Smooth muscle cell (in vitro differentiated cells): Measurements from ENCODE around the gene SSTR1. TPM values are rescaled to one million over a fixed set of nuclear protein-coding genes. Genes with fewer than 3 reads are reported as not detected.

ENCODE experiments used
- DNase-seq: peaks from one replicate; lab custom pipeline; 2025; ENCODE audit not compliant: unreplicated experiment; lab: John Stamatoyannopoulos, UW
- H2AFZ ChIP-seq: fragments of 200-600 bp; sonication (generic); 2 replicates; pipeline ENCODE4 v1.6.0; 2016; ENCODE audit warnings: antibody characterized with exemption, low read depth, mild to moderate bottlenecking
- H3F3A ChIP-seq: fragments of 200-600 bp; sonication (generic); 2 replicates; pipeline ENCODE4 v1.6.0; 2017; ENCODE audit warnings: antibody characterized with exemption, low read depth
- H3K27ac ChIP-seq: fragments of 200-600 bp; sonication (generic); 2 replicates; pipeline ENCODE4 v1.5.1; 2016; ENCODE audit warnings: low read depth, mild to moderate bottlenecking
- H3K27me3 ChIP-seq: fragments of 200-600 bp; sonication (generic); 2 replicates; pipeline ENCODE4 v1.6.1; 2016; ENCODE audit warnings: low read depth, mild to moderate bottlenecking
- H3K36me3 ChIP-seq: fragments of 200-600 bp; sonication (generic); 2 replicates; pipeline ENCODE4 v1.5.1; 2016; ENCODE audit warnings: low read depth
- H3K4me1 ChIP-seq: fragments of 200-600 bp; sonication (generic); 2 replicates; pipeline ENCODE4 v1.5.1; 2016; ENCODE audit warnings: low read depth
- H3K4me2 ChIP-seq: fragments of 200-600 bp; sonication (generic); 2 replicates; pipeline ENCODE4 v1.6.0; 2016; ENCODE audit warnings: mild to moderate bottlenecking
- H3K4me3 ChIP-seq: fragments of 200-600 bp; sonication (generic); 2 replicates; pipeline ENCODE4 v1.5.1; 2016; ENCODE audit warnings: mild to moderate bottlenecking
- H3K79me2 ChIP-seq: fragments of 200-600 bp; sonication (generic); 2 replicates; pipeline ENCODE4 v1.6.0; 2016; ENCODE audit warnings: low read depth, mild to moderate bottlenecking
- H3K9ac ChIP-seq: fragments of 200-600 bp; sonication (generic); 2 replicates; pipeline ENCODE4 v1.6.0; 2016; ENCODE audit warnings: low read depth
- H3K9me3 ChIP-seq: fragments of 200-600 bp; sonication (generic); replicated peaks from 2 replicates; pipeline ENCODE4 v1.5.1; 2016; ENCODE audit warnings: low read depth
- H4K20me1 ChIP-seq: fragments of 200-600 bp; sonication (generic); 2 replicates; pipeline ENCODE4 v1.6.0; 2016; ENCODE audit warnings: low read depth
- CTCF ChIP-seq: fragments of 200-600 bp; sonication (generic); IDR thresholded peaks from 2 replicates; pipeline ENCODE4 v1.5.1; 2017; ENCODE audit warnings: borderline replicate concordance, mild to moderate bottlenecking, antibody characterized with exemption; ENCODE audit not compliant: insufficient read depth, poor library complexity, severe bottlenecking
- WGBS: methylation state at CpG from one replicate; pipeline ENCODE4 v1.1.7; 2016; ENCODE audit warnings: low lambda C conversion rate; 5-methylcytosine and 5-hydroxymethylcytosine counted together
- polyA plus RNA-seq: library from polyadenylated mRNA; unstranded; fragments of >200 nt; fragmentation: Nextera tagmentation; extraction: Ambion mirVana; gene quantifications from 2 replicates; pipeline ENCODE4 v1.2.1, GENCODE V29; 2016
- total RNA-seq: library from RNA; depleted of rRNA; stranded (reverse); fragments of >200 nt; gene quantifications from 2 replicates; pipeline ENCODE4 v1.2.3, GENCODE V29; 2014

Gene SSTR1
- total and polyA plus RNA-seq, 2 experiments from 2014 or later = 11.3 to 12.3 TPM

- Histone ChIP-seq H3K9ac (no peak overlapping the region), H2AFZ (peak overlapping the region; percentile 75)
- DNase-seq = peak; percentile 17
Observed at GRCh38 chr14:38208618-38209562, 1.2 kb downstream of the SSTR1 start.

GRCh38 chr14:38209572-38210557, 2.2 kb downstream of the SSTR1 start:
- DNase-seq = no peak
- Histone ChIP-seq H3K27ac (no peak overlapping the region), H3K9ac (no peak overlapping the region), H3K36me3 (no peaks in the 10 kb centered on the region), H4K20me1 (no peaks in the 10 kb centered on the region), H3F3A (no peaks in the 10 kb centered on the region), H3K79me2 (peaks cover 18% of the 10 kb centered on the region), H3K4me2 (peak overlapping the region; percentile 96), H3K4me1 (peaks cover 10% of the 10 kb centered on the region), H3K27me3 (peaks cover 11% of the 10 kb centered on the region), H3K4me3 (peak overlapping the region; percentile 65), H3K9me3 (no peaks in the 10 kb centered on the region), H2AFZ (peak overlapping the region; percentile 76)
- no peak for TF ChIP-seq CTCF
- WGBS = 39% methylated on average over 69 of the region's 69 CpGs

More at GRCh38 chr14:38208618-38209562, 1.2 kb downstream of the SSTR1 start:
- Histone ChIP-seq H3K9me3 (no peaks in the 10 kb centered on the region), H3K27ac (no peak overlapping the region), H3F3A (no peaks in the 10 kb centered on the region), H3K79me2 (peaks cover 18% of the 10 kb centered on the region), H3K4me3 (peak overlapping the region; percentile 65), H3K4me2 (peak overlapping the region; percentile 96), H3K27me3 (peaks cover 11% of the 10 kb centered on the region), H3K4me1 (peaks cover 10% of the 10 kb centered on the region), H3K36me3 (no peaks in the 10 kb centered on the region), H4K20me1 (no peaks in the 10 kb centered on the region)
- TF ChIP-seq CTCF = peak; percentile 19
- 3% methylated on average over 52 of the region's 59 CpGs for WGBS

GRCh38 chr14:38210587-38211216, 3.0 kb downstream of the SSTR1 start:
- Histone ChIP-seq H3K27me3 (peaks cover 11% of the 10 kb centered on the region), H4K20me1 (no peaks in the 10 kb centered on the region), H3F3A (no peaks in the 10 kb centered on the region), H2AFZ (peak overlapping the region; percentile 76), H3K79me2 (peaks cover 18% of the 10 kb centered on the region), H3K36me3 (no peaks in the 10 kb centered on the region), H3K27ac (no peak overlapping the region), H3K9me3 (no peaks in the 10 kb centered on the region), H3K4me2 (peak overlapping the region; percentile 96), H3K9ac (no peak overlapping the region), H3K4me3 (peak overlapping the region; percentile 65), H3K4me1 (peaks cover 10% of the 10 kb centered on the region)
- no peak for DNase-seq
- TF ChIP-seq CTCF = peak; percentile 12
- 10% methylated on average over 29 of the region's 29 CpGs for WGBS
